ENCODE data around the gene ZNF783.

- TF ChIP-seq CTCF (IDR thresholded peaks at IDR 0.05) (no peak), POLR2A (IDR thresholded peaks at IDR 0.05) (no peak), POLR2AphosphoS5 (IDR thresholded peaks at IDR 0.05) (no peak), EP300 (IDR thresholded peaks at IDR 0.05) (no peak)
Measured at GRCh38 chr7:149322737-149323136, 60.7 kb downstream of the ZNF783 start.

Measured in suprapubic skin (tissue), 4 donors.